K562 (cell line): ENCODE results near the gene EIF4EBP2. TPM values are rescaled to one million over a fixed set of nuclear protein-coding genes. Genes with fewer than 3 reads are reported as not detected.
A peak's percentile ranks its signal among the peaks of the same experiment; 100 is the strongest.

ENCODE experiments used
- ATAC-seq: fragments of 200-7000 bp; cut with Tn5 transposase; 3 replicates; pipeline ENCODE4 v1.9.1; 2020; ENCODE audit warnings: moderate library complexity
- BruUV-seq: library from RNA; stranded (reverse); fragments of 400-500 nt; replicated peaks from 2 replicates; lab custom pipeline; 2021; lab: Mats Ljungman, UMichigan
- CTCF ChIA-PET: fragments of 300-600 bp; formaldehyde crosslinking; extraction: SDS; loops from one replicate; lab custom pipeline; 2021; ENCODE audit warnings: low intra/inter-chr PET ratio; lab: Yijun Ruan, JAX
- POLR2A ChIA-PET: fragments of 300-600, 350-650 bp; sonication (Branson Sonifier 250); formaldehyde crosslinking; extraction: SDS; loops from one replicate; lab custom pipeline; 2021; ENCODE audit warnings: antibody characterized with exemption, inconsistent platforms; lab: Yijun Ruan, JAX
- DNase-seq, 4 experiments: peaks; one replicate each; pipeline versions ENCODE4 v3.0.0 to v3.0.0-alpha.2; 2011 to 2018; ENCODE audit warnings: low spot score in 3 of 4, mixed read lengths in 3 of 4; ENCODE audit errors: extremely low read depth in 1 of 4
- FAIRE-seq: peaks from 2 replicates; lab custom pipeline; 2011; peaks lifted over from hg19 to GRCh38; lab: Jason Lieb, UNC
- H2AFZ ChIP-seq: 2 replicates; pipeline ENCODE4 v1.6.0; 2011; ENCODE audit warnings: low read depth, low read length, control low read depth, inconsistent platforms
- H3K27ac ChIP-seq: fragments of 200-600 bp; 3 replicates; pipeline ENCODE4 v1.8.0; 2011; ENCODE audit warnings: low read depth, mild to moderate bottlenecking, control low read depth, inconsistent platforms, low read length, moderate library complexity, mixed read lengths; ENCODE audit errors: extremely low read depth
- H3K27me3 ChIP-seq, 2 experiments: fragments of 300-600 bp in 1 of 2; 2 replicates in 1 of 2; 3 replicates in 1 of 2; pipeline versions ENCODE4 v1.6.0 to v1.8.0; 2011; ENCODE audit warnings: inconsistent platforms in 2 of 2, low read length in 2 of 2, mild to moderate bottlenecking in 1 of 2, mixed read lengths in 1 of 2, moderate library complexity in 1 of 2; ENCODE audit not compliant: control insufficient read depth in 2 of 2, insufficient read depth in 2 of 2
- H3K36me3 ChIP-seq: fragments of 300-600 bp; 3 replicates; pipeline ENCODE4 v1.8.0; 2011; ENCODE audit warnings: mild to moderate bottlenecking, low read length, inconsistent platforms; ENCODE audit not compliant: control insufficient read depth, insufficient read depth
- H3K4me1 ChIP-seq, 2 experiments: fragments of 200-600 bp in 1 of 2; replicated peaks in 1 of 2; 2 replicates in 1 of 2; 3 replicates in 1 of 2; pipeline versions ENCODE4 v1.5.1 to v1.8.0; 2011; ENCODE audit warnings: inconsistent platforms in 2 of 2, low read length in 2 of 2, mild to moderate bottlenecking in 1 of 2, mixed read lengths in 1 of 2, moderate library complexity in 1 of 2; ENCODE audit not compliant: control insufficient read depth in 2 of 2, insufficient read depth in 2 of 2
- H3K4me2 ChIP-seq: 2 replicates; pipeline ENCODE4 v1.6.1; 2011; ENCODE audit warnings: low read length, control low read depth, inconsistent platforms, mixed read lengths; ENCODE audit not compliant: insufficient read depth
- H3K4me3 ChIP-seq: fragments of 200-600 bp; sonication (generic), shearing (Covaris generic); 2 replicates; pipeline ENCODE4 v1.5.1; 2016; ENCODE audit warnings: control low read depth, inconsistent platforms
- H3K79me2 ChIP-seq: fragments of 200-600 bp; 3 replicates; pipeline ENCODE4 v1.8.0; 2011; ENCODE audit warnings: low read length, inconsistent platforms; ENCODE audit not compliant: control insufficient read depth, insufficient read depth
- H3K9ac ChIP-seq, 2 experiments: 2 replicates each; pipeline versions ENCODE4 v1.6.0 to v1.6.1; 2011; ENCODE audit warnings: low read depth in 2 of 2, low read length in 2 of 2, control low read depth in 1 of 2, inconsistent platforms in 1 of 2, mild to moderate bottlenecking in 1 of 2, mixed read lengths in 1 of 2; ENCODE audit not compliant: insufficient read depth in 1 of 2
- H3K9me1 ChIP-seq: one replicate; pipeline ENCODE4 v1.6.0; 2011; ENCODE audit warnings: inconsistent platforms, mild to moderate bottlenecking, low read length, moderate library complexity; ENCODE audit not compliant: control insufficient read depth, insufficient read depth
- H3K9me3 ChIP-seq: replicated peaks from 2 replicates; pipeline ENCODE4 v1.5.1; 2011; ENCODE audit warnings: low read depth, low read length, inconsistent platforms; ENCODE audit not compliant: control insufficient read depth, insufficient read depth
- H4K20me1 ChIP-seq: replicated peaks from 2 replicates; pipeline ENCODE4 v1.6.1; 2011; ENCODE audit warnings: low read length, inconsistent platforms, mixed read lengths; ENCODE audit not compliant: control insufficient read depth, insufficient read depth
- CHD2 ChIP-seq: IDR thresholded peaks from 2 replicates; pipeline ENCODE4 v1.6.1; 2011; ENCODE audit warnings: low read depth, low read length
- L3MBTL2 ChIP-seq: fragments of 450-650 bp; IDR thresholded peaks from 2 replicates; pipeline ENCODE4 v1.6.1; 2016; ENCODE audit warnings: mild to moderate bottlenecking, moderate library complexity
- NFIC ChIP-seq: fragments of 450-650 bp; IDR thresholded peaks from 2 replicates; pipeline ENCODE4 v1.6.1; 2017; ENCODE audit warnings: mild to moderate bottlenecking, inconsistent platforms
- SMARCE1 ChIP-seq: fragments of 450-650 bp; IDR thresholded peaks from 2 replicates; pipeline ENCODE4 v1.7.1; 2016; ENCODE audit warnings: mild to moderate bottlenecking
- SNRNP70 ChIP-seq: fragments of 200-400 bp; formaldehyde crosslinking; optimal IDR thresholded peaks from 2 replicates; pipeline ENCODE3; 2017; ENCODE audit warnings: low read depth, low read length
- STAG1 ChIP-seq: sonication (generic); formaldehyde crosslinking; IDR thresholded peaks from 2 replicates; pipeline ENCODE4 v1.5.0; 2020; ENCODE audit warnings: missing genetic modification reagents, borderline replicate concordance
- ZNF146 ChIP-seq: IDR thresholded peaks from one replicate; pipeline ENCODE4 v1.6.1; 2018; ENCODE audit warnings: missing compliant biosample characterization; ENCODE audit not compliant: unreplicated experiment
- WGBS: fragments of 100-300 bp; shearing (Covaris generic); methylation state at CpG from one replicate; pipeline ENCODE4 v1.1.6; 2016; ENCODE audit warnings: low coverage, mixed read lengths; ENCODE audit not compliant: insufficient coverage; ENCODE audit errors: missing lambda C conversion rate; 5-methylcytosine and 5-hydroxymethylcytosine counted together
- in situ Hi-C: fragments of 300-500 bp; cut with MboI; formaldehyde crosslinking; loops from 4 replicates; pipeline ENCODE4 v1.15.0; 2018; ENCODE audit warnings: inconsistent platforms, mixed read lengths
- intact Hi-C: fragments of 100-400 bp; cut with micrococcal nuclease; formaldehyde crosslinking; loops from 2 replicates; pipeline ENCODE4 v1.14.2; 2022
- polyA plus RNA-seq, 8 experiments: library from polyadenylated mRNA; depleted of rRNA in 4 of 8; stranded (reverse) in 5 of 8; unstranded in 3 of 8; fragments of >200 nt; fragmentation: Nextera tagmentation in 2 of 8; fragmentation: Illumina TruSeq in 1 of 8; extraction: Ambion mirVana in 2 of 8; extraction: Trizol in 1 of 8; gene quantifications; 2 replicates each; pipeline versions ENCODE4 v1.2.1 to v1.2.3, GENCODE V29; 2011 to 2014; ENCODE audit warnings: inconsistent platforms in 1 of 8, missing spikeins in 1 of 8
- total RNA-seq, 7 experiments: library from RNA; depleted of rRNA in 6 of 7; stranded (reverse); fragments of >200 nt in 6 of 7; fragmentation: Illumina TruSeq in 2 of 7; extraction: Trizol in 2 of 7; gene quantifications; 2 replicates each; pipeline versions ENCODE4 v1.2.1 to v1.2.3, GENCODE V29; 2011 to 2021; ENCODE audit warnings: low replicate concordance in 1 of 7
- TF ChIP-seq, protein P1 (sequence below): IDR thresholded peaks from 2 replicates; pipeline ENCODE4 v1.6.1; 2011; ENCODE audit warnings: borderline replicate concordance, low read depth, mild to moderate bottlenecking, moderate library complexity, low read length; ENCODE audit not compliant: insufficient read depth, poor library complexity, severe bottlenecking
- TF ChIP-seq, protein P2 (sequence below), 2 experiments: fragments of 450-650 bp; formaldehyde crosslinking in 1 of 2; IDR thresholded peaks; 2 replicates each; pipeline versions ENCODE4 v1.4.0 to v1.6.1; 2014 to 2020; ENCODE audit warnings: mild to moderate bottlenecking in 2 of 2, borderline replicate concordance in 1 of 2, low read depth in 1 of 2

Gene EIF4EBP2
- total and polyA plus RNA-seq, 9 of the 15 experiments (the other 6 are each of a cell fraction or from before 2014, with no cell fraction given): 16.1 to 67.5 (median 38.3) TPM

DNA sequence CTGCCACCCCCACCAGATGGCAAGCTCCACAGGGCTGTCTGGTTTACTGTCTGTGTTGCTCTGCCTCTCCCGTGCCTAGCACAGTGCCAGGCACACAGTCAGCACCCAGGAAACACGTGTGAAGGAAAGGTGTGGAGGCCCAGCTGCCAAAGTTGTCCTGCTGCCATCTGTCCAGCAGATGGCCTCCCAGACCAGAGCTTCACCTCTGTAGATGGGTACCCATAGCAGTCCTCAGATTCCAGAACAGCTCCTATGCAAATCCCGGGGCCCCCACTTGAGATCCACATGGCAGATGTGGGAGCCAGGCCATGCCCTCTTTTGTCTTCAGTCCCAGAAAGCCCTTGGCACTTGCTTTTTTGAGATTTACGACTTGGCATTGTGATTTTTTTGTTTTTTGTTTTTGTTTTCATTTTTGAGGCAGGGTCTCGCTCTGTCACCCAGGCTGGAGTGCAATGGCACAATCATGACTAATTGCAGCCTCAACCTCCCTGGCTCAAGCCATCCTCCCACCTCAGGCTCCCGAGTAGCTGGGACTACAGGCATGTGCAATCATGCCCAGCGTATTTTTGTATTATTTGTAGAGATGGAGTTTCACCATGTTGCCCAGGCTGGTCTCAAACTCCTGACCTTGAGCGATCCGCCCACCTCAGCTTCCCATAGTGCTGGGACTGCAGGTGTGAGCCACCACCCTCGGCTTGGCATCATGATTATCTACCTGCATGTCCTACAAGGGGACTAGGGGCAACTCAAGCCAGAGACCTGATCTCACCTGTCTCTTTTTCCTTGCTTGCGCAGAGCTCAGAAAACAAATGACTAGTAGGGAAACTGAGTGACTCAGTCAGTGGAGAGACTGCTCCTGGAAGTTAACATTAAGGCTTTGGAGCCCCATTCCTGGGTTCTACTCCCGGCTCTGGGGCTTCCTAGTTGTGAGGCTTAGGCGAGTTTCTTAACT, 57.7 kb downstream of the EIF4EBP2 start:
- Histone ChIP-seq H3K4me1 (peaks cover 5 to 15% of the 10 kb centered on the region in 2 experiments; a peak in 3 of 5 replicates), H2AFZ (no peak overlapping the region), H3K9ac (no peak overlapping the region), H3K9me1 (no peaks in the 10 kb centered on the region), H4K20me1 (peaks cover 17% of the 10 kb centered on the region; the same call in 1 of the 2 replicates), H3K4me2 (no peak overlapping the region), H3K79me2 (no peaks in the 10 kb centered on the region), H3K36me3 (no peaks in the 10 kb centered on the region), H3K9me3 (no peaks in the 10 kb centered on the region), H3K4me3 (no peak overlapping the region), H3K27ac (no peak overlapping the region), H3K27me3 (peaks cover 49 to 73% of the 10 kb centered on the region in 2 experiments)
- in situ Hi-C loops: loop anchor here (5.0 to 10.0 kb wide), 2 partner anchors 76 to 423 kb away; partner anchors contain the start of gene PCBD1
- DNase-seq (peak; percentile 81 to 86 (median 83)), FAIRE-seq (peak; percentile 96), ATAC-seq (peak; percentile 90)
- ChIA-PET POLR2A (interaction anchor here (0.6 to 1.0 kb wide), 3 partner anchors 74 to 220 kb away, joined by 3 to 5 read pairs (median 3); no protein-coding TSS in a partner anchor), CTCF (interaction anchor here (0.5 to 2.9 kb wide), 6 partner anchors 76 to 823 kb away, joined by 3 to 21 read pairs (median 6); no protein-coding TSS in a partner anchor)
- 17% methylated on average over 13 of the region's 13 CpGs for WGBS
- intact Hi-C loops: loop anchor here (1.0 to 5.0 kb wide), 4 partner anchors 79 to 421 kb away; no protein-coding TSS in a partner anchor
- no TSS peak for BruUV-seq
- TF ChIP-seq CHD2 (no peak), SMARCE1 (no peak), SNRNP70 (no peak), ZNF146 (CRISPR knock-in tag) (no peak), STAG1 (CRISPR knock-in tag) (peak; percentile 86), L3MBTL2 (peak; percentile 66), NFIC (0 out of 2 replicates have a peak, but pooled peaks have one; percentile 7)
- TF ChIP-seq, protein P1, sequence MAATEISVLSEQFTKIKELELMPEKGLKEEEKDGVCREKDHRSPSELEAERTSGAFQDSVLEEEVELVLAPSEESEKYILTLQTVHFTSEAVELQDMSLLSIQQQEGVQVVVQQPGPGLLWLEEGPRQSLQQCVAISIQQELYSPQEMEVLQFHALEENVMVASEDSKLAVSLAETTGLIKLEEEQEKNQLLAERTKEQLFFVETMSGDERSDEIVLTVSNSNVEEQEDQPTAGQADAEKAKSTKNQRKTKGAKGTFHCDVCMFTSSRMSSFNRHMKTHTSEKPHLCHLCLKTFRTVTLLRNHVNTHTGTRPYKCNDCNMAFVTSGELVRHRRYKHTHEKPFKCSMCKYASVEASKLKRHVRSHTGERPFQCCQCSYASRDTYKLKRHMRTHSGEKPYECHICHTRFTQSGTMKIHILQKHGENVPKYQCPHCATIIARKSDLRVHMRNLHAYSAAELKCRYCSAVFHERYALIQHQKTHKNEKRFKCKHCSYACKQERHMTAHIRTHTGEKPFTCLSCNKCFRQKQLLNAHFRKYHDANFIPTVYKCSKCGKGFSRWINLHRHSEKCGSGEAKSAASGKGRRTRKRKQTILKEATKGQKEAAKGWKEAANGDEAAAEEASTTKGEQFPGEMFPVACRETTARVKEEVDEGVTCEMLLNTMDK: no peak
- TF ChIP-seq, protein P2, sequence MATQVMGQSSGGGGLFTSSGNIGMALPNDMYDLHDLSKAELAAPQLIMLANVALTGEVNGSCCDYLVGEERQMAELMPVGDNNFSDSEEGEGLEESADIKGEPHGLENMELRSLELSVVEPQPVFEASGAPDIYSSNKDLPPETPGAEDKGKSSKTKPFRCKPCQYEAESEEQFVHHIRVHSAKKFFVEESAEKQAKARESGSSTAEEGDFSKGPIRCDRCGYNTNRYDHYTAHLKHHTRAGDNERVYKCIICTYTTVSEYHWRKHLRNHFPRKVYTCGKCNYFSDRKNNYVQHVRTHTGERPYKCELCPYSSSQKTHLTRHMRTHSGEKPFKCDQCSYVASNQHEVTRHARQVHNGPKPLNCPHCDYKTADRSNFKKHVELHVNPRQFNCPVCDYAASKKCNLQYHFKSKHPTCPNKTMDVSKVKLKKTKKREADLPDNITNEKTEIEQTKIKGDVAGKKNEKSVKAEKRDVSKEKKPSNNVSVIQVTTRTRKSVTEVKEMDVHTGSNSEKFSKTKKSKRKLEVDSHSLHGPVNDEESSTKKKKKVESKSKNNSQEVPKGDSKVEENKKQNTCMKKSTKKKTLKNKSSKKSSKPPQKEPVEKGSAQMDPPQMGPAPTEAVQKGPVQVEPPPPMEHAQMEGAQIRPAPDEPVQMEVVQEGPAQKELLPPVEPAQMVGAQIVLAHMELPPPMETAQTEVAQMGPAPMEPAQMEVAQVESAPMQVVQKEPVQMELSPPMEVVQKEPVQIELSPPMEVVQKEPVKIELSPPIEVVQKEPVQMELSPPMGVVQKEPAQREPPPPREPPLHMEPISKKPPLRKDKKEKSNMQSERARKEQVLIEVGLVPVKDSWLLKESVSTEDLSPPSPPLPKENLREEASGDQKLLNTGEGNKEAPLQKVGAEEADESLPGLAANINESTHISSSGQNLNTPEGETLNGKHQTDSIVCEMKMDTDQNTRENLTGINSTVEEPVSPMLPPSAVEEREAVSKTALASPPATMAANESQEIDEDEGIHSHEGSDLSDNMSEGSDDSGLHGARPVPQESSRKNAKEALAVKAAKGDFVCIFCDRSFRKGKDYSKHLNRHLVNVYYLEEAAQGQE (IDR thresholded peaks at IDR 0.05; ENCODE audit: borderline replicate concordance): peak; percentile 84
- TF ChIP-seq, protein P2 (CRISPR knock-in tag; IDR thresholded peaks at IDR 0.05; ENCODE audit: low read depth): no peak
